ENCODE measurements around the gene HIPK2. TPM values are rescaled to one million over a fixed set of nuclear protein-coding genes. Genes with fewer than 3 reads are reported as not detected.
A peak's percentile ranks its signal among the peaks of the same experiment; 100 is the strongest.

The HIPK2 gene
- total RNA-seq (2022) = 30.9 and 33.4 TPM in 2 replicates
- percentile 71 among the genes with signal in this experiment for Bru-seq, nascent RNA
- percentile 78 among the genes with signal in this experiment for BruChase-seq, experiment 1, labeled RNA remaining after a 6-hour chase
- BruChase-seq, experiment 2, labeled RNA remaining after a 2-hour chase = percentile 64 among the genes with signal in this experiment
- long read RNA-seq, partial matches to known transcripts = 0 of 3 reads
- long read RNA-seq, other reads (novel, unspliced or antisense) = 3 of 3 reads

- Mint-ChIP-seq H3K27ac (ENCODE audit: unreplicated experiment) (peak within 1 kb of the TSS; percentile 88), H3K36me3 (ENCODE audit: insufficient read depth, unreplicated experiment) (peaks cover 25% of the 10 kb centered on the region), H3K4me3 (ENCODE audit: low read depth, unreplicated experiment) (peak within 1 kb of the TSS; percentile 95), H3K27me3 (ENCODE audit: unreplicated experiment) (peaks cover 19% of the 10 kb centered on the region), H3K9me3 (ENCODE audit: low read depth, unreplicated experiment) (no peaks in the 10 kb centered on the region), H3K4me1 (ENCODE audit: low read depth, unreplicated experiment) (peaks cover 29% of the 10 kb centered on the region)
- no peak for TF ChIP-seq CTCF (IDR thresholded peaks at IDR 0.05; ENCODE audit: unreplicated experiment)
- BruUV-seq (replicated peaks) = no TSS peak
- DNase-seq = peak; percentile 64
- CTCF ChIA-PET = interaction anchor here (0.7 to 1.0 kb wide), 3 partner anchors 11 to 90 kb away, joined by 3 to 4 read pairs (median 3); no protein-coding TSS in a partner anchor
- intact Hi-C loops (cut with micrococcal nuclease; ENCODE audit: unreplicated experiment) = loop anchor here (2.0 to 5.0 kb wide), 3 partner anchors 45 to 139 kb away; no protein-coding TSS in a partner anchor
Observed at GRCh38 chr7:139777948-139778841, at the start of gene HIPK2. TSS of gene HIPK2 (minus strand) at chr7:139777998. CDS start at chr7:139777623, 375 bp downstream.

GRCh38 chr7:139827042-139827441 lies 49.2 kb upstream of the HIPK2 start:
- Mint-ChIP-seq H3K36me3 (ENCODE audit: insufficient read depth, unreplicated experiment) (peaks cover 20% of the 10 kb centered on the region), H3K27me3 (ENCODE audit: unreplicated experiment) (no peaks in the 10 kb centered on the region), H3K27ac (ENCODE audit: unreplicated experiment) (no peak overlapping the region), H3K4me1 (ENCODE audit: low read depth, unreplicated experiment) (peaks cover 52% of the 10 kb centered on the region), H3K4me3 (ENCODE audit: low read depth, unreplicated experiment) (peak overlapping the region; percentile 15), H3K9me3 (ENCODE audit: low read depth, unreplicated experiment) (peaks cover 4% of the 10 kb centered on the region)
- peak; percentile 12 for DNase-seq
- BruUV-seq (replicated peaks) = no TSS peak
- intact Hi-C loops (cut with micrococcal nuclease; ENCODE audit: unreplicated experiment) = no loop called here
- TF ChIP-seq CTCF (IDR thresholded peaks at IDR 0.05; ENCODE audit: unreplicated experiment) = no peak
- CTCF ChIA-PET = no interaction called here

- intact Hi-C loops (cut with micrococcal nuclease; ENCODE audit: unreplicated experiment) = no loop called here
- Mint-ChIP-seq H3K4me1 (ENCODE audit: low read depth, unreplicated experiment) (peaks cover 46% of the 10 kb centered on the region), H3K9me3 (ENCODE audit: low read depth, unreplicated experiment) (peaks cover under 1% of the 10 kb centered on the region), H3K36me3 (ENCODE audit: insufficient read depth, unreplicated experiment) (peaks cover 12% of the 10 kb centered on the region), H3K27ac (ENCODE audit: unreplicated experiment) (peak overlapping the region; percentile 53), H3K4me3 (ENCODE audit: low read depth, unreplicated experiment) (no peak overlapping the region), H3K27me3 (ENCODE audit: unreplicated experiment) (no peaks in the 10 kb centered on the region)
- peak; percentile 59 for DNase-seq
- no peak for TF ChIP-seq CTCF (IDR thresholded peaks at IDR 0.05; ENCODE audit: unreplicated experiment)
- BruUV-seq (replicated peaks) = no TSS peak
- CTCF ChIA-PET = no interaction called here
Observed at GRCh38 chr7:139825666-139826290, 48.0 kb upstream of the HIPK2 start.

GRCh38 chr7:139823959-139824521 lies 46.2 kb upstream of the HIPK2 start:
- H3K4me3 Mint-ChIP-seq (ENCODE audit: low read depth, unreplicated experiment) = no peak overlapping the region
- CTCF ChIA-PET = no interaction called here
- no peak for TF ChIP-seq CTCF (IDR thresholded peaks at IDR 0.05; ENCODE audit: unreplicated experiment)
- BruUV-seq (replicated peaks) = no TSS peak
- H3K36me3 Mint-ChIP-seq (ENCODE audit: insufficient read depth, unreplicated experiment) = peaks cover 2% of the 10 kb centered on the region
- H3K9me3 Mint-ChIP-seq (ENCODE audit: low read depth, unreplicated experiment) = no peaks in the 10 kb centered on the region
- no peaks in the 10 kb centered on the region for H3K27me3 Mint-ChIP-seq (ENCODE audit: unreplicated experiment)
- intact Hi-C loops (cut with micrococcal nuclease; ENCODE audit: unreplicated experiment) = no loop called here
- no peak overlapping the region for H3K27ac Mint-ChIP-seq (ENCODE audit: unreplicated experiment)
- H3K4me1 Mint-ChIP-seq (ENCODE audit: low read depth, unreplicated experiment) = peaks cover 34% of the 10 kb centered on the region
- DNase-seq = no peak

Measured in Calu3 (cell line).